Measurements from ENCODE around the gene LAD1. TPM values are rescaled to one million over a fixed set of nuclear protein-coding genes. Genes with fewer than 3 reads are reported as not detected.

LAD1 gene
- total and polyA plus RNA-seq, 9 donors: 5.1 to 15.4 (median 10.5) TPM

DNA sequence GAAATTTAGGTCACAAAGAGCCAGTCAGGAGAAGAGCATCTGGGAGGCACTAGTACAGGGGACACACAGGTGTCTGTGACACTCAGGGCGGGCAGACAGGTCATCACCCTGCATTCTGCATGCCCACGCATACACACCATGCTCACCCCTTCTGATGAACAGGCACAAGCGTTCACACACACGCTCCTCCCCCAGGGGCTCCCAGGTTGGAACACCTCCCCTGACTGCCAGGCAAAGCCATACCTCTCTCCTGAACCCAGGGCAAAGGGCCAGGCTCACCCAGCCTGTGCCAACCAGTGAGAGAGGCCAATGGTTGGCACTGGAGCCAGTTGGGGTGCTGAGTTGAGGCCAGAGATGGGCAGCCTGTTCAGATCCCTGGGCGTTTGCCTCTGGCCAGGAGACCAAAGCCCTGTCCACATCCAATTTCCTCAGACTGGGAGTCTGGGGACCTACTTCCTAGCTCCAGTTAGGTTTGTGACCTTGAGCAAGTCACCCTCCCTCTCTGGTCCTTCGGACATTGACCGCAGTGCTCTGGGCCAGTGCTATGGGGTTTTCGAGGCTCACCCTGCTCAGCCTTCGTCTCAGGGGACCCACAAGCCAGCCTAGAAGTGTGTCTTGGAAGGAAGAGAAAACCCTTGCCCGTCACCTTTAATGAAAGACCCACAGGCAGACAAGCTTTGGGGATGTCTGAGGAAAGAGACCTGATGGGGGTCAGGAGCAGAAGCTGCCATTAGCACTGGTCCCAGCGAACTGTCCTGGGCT lies 5.8 kb upstream of the LAD1 start:
- Histone ChIP-seq H3K27ac (ENCODE audit: low read length) (no peak overlapping the region), H3K27me3 (ENCODE audit: control insufficient read depth, insufficient read depth, low read length) (peaks cover 12% of the 10 kb centered on the region)
- WGBS (ENCODE audit: insufficient coverage): 78% methylated on average over 8 of the region's 11 CpGs

GRCh38 chr1:201404055-201404454 lies 4.9 kb upstream of the LAD1 start:
- peaks cover 28% of the 10 kb centered on the region for H3K4me1 ChIP-seq (ENCODE audit: control insufficient read depth, insufficient read depth, low read length)
- WGBS (ENCODE audit: insufficient coverage): 20% methylated on average over 1 of the region's 7 CpGs
- H3K9me3 ChIP-seq (replicated peaks; ENCODE audit: control insufficient read depth, low read depth, low read length): no peaks in the 10 kb centered on the region
- no peak overlapping the region for H3K27ac ChIP-seq (ENCODE audit: low read length)
- peaks cover 21% of the 10 kb centered on the region for H3K27me3 ChIP-seq (ENCODE audit: control insufficient read depth, insufficient read depth, low read length)
- H3K36me3 ChIP-seq (ENCODE audit: control insufficient read depth, insufficient read depth, low read length): peaks cover 10% of the 10 kb centered on the region
- H3K4me3 ChIP-seq (ENCODE audit: low read length): no peak overlapping the region
- no peak for DNase-seq

More for the DNA sequence above, 5.8 kb upstream of the LAD1 start:
- no peaks in the 10 kb centered on the region for H3K9me3 ChIP-seq (replicated peaks; ENCODE audit: control insufficient read depth, low read depth, low read length)
- no peak for DNase-seq
- no peak overlapping the region for H3K4me3 ChIP-seq (ENCODE audit: low read length)
- H3K36me3 ChIP-seq (ENCODE audit: control insufficient read depth, insufficient read depth, low read length): peaks cover 18% of the 10 kb centered on the region
- peaks cover 21% of the 10 kb centered on the region for H3K4me1 ChIP-seq (ENCODE audit: control insufficient read depth, insufficient read depth, low read length)

GRCh38 chr1:201403359-201403758 lies 4.2 kb upstream of the LAD1 start:
- Histone ChIP-seq H3K4me1 (ENCODE audit: control insufficient read depth, insufficient read depth, low read length) (peaks cover 26% of the 10 kb centered on the region), H3K4me3 (ENCODE audit: low read length) (no peak overlapping the region), H3K27me3 (ENCODE audit: control insufficient read depth, insufficient read depth, low read length) (peaks cover 28% of the 10 kb centered on the region), H3K9me3 (replicated peaks; ENCODE audit: control insufficient read depth, low read depth, low read length) (no peaks in the 10 kb centered on the region), H3K27ac (ENCODE audit: low read length) (no peak overlapping the region), H3K36me3 (ENCODE audit: control insufficient read depth, insufficient read depth, low read length) (peaks cover 6% of the 10 kb centered on the region)
- no peak for DNase-seq
- 75% methylated on average over 1 of the region's 1 CpG for WGBS (ENCODE audit: insufficient coverage)

- DNase-seq: no peak
- Histone ChIP-seq H3K4me3 (ENCODE audit: low read length) (no peak overlapping the region), H3K27ac (ENCODE audit: low read length) (no peak overlapping the region), H3K9me3 (replicated peaks; ENCODE audit: control insufficient read depth, low read depth, low read length) (no peaks in the 10 kb centered on the region), H3K36me3 (ENCODE audit: control insufficient read depth, insufficient read depth, low read length) (no peaks in the 10 kb centered on the region), H3K4me1 (ENCODE audit: control insufficient read depth, insufficient read depth, low read length) (peaks cover 29% of the 10 kb centered on the region), H3K27me3 (ENCODE audit: control insufficient read depth, insufficient read depth, low read length) (peaks cover 34% of the 10 kb centered on the region)
- 40% methylated on average over 1 of the region's 2 CpGs for WGBS (ENCODE audit: insufficient coverage)
These were observed 2.6 kb upstream of the LAD1 start for GRCh38 chr1:201401700-201402099.

DNA sequence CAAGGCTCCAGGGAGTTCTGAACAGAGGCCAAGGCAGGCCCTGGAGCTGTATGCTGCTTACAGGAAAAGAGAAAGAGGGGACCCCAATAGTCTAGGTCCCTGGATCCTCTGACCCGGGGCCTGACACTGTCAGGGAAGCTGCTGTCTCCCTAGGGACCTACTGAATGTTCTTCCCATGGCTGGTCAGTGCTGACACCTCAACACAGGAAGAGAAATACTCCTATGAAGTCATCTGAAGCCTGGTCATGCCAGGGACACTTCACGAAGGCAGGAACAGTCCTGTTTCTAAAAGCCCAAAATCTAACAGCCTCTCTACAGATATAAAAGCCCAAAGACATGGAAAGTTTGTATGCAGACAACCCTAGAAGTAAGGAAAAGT lies 1.7 kb upstream of the LAD1 start:
- Histone ChIP-seq H3K4me1 (ENCODE audit: control insufficient read depth, insufficient read depth, low read length) (peaks cover 38% of the 10 kb centered on the region), H3K9me3 (replicated peaks; ENCODE audit: control insufficient read depth, low read depth, low read length) (no peaks in the 10 kb centered on the region), H3K27me3 (ENCODE audit: control insufficient read depth, insufficient read depth, low read length) (peaks cover 34% of the 10 kb centered on the region), H3K4me3 (ENCODE audit: low read length) (no peak overlapping the region), H3K27ac (ENCODE audit: low read length) (no peak overlapping the region), H3K36me3 (ENCODE audit: control insufficient read depth, insufficient read depth, low read length) (no peaks in the 10 kb centered on the region)
- no peak for DNase-seq
- WGBS (ENCODE audit: insufficient coverage): no CpG with 5 or more reads among the region's 2 CpGs

DNA sequence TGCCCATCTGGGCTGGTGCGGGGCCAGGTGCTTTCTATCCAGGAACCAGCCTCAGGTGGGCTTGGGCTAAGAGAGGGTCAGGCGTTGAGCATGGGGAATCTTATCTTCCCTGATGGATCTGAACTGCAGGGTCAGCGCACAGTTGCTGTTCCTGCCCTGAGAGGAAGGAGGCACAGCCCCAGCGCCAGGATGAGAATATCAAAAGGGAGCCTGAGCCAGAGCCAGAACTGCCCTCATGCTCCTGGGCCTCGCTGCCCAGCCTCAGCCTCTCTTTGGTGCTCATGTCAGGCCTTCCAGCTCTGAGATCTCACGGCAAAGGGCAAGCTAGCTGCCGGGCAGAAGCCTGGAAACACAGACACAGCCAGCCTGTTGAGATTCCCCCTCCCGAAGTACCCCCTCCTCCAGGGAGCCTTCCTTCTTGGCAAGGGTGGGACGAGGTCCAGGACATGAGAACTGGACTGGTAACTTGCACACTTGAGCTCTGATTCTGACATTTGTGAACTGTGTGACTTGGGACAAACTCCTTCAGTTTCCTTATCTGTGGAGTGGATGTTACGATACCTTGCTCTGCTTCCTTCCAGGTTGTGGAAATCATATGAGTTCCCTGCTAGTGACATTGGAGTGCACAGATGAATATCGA lies 1.2 kb upstream of the LAD1 start:
- no peak overlapping the region for H3K27ac ChIP-seq (ENCODE audit: low read length)
- no peaks in the 10 kb centered on the region for H3K9me3 ChIP-seq (replicated peaks; ENCODE audit: control insufficient read depth, low read depth, low read length)
- H3K4me1 ChIP-seq (ENCODE audit: control insufficient read depth, insufficient read depth, low read length): peaks cover 42% of the 10 kb centered on the region
- WGBS (ENCODE audit: insufficient coverage): 77% methylated on average over 8 of the region's 11 CpGs
- no peak for DNase-seq
- peaks cover 34% of the 10 kb centered on the region for H3K27me3 ChIP-seq (ENCODE audit: control insufficient read depth, insufficient read depth, low read length)
- no peaks in the 10 kb centered on the region for H3K36me3 ChIP-seq (ENCODE audit: control insufficient read depth, insufficient read depth, low read length)
- no peak overlapping the region for H3K4me3 ChIP-seq (ENCODE audit: low read length)

DNA sequence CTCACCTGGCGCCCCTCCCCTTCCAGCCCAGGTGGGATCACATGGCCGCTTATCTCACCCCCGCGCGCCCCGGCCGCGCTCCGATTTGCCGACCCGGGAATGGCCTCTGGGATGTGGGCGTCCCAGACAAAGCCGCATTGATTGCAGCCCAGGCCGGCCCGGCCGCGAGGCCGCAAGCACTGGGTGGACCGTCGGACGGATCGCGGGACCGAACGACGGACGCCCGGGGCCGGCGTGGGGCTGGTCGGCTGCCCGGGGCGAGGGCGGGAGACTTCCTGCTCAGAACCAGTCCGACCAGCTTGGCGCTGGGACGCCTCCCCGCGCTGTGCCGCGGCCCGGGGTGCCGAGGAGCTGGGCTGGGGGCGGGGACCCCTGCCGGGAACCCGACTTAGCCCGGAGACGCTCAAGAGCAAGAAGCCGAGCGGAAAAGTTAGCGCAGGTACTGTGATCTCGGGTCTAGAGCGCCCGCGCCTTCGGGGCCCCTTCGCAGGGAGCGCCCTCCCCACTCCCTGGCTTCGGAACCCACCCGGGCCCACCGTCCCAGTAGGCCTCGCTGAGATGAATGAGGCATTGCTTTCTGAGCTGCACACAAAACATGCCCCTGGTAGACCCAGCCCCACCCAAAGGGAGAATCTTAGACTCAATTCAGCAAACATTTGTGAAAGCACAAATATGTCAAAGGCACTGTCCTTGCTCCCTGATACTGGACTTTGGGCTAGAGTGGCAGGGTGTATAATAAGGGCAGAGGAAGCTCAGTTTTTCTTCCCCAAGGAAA lies 415 bp upstream of the LAD1 start:
- Histone ChIP-seq H3K27me3 (ENCODE audit: control insufficient read depth, insufficient read depth, low read length) (peaks cover 34% of the 10 kb centered on the region), H3K36me3 (ENCODE audit: control insufficient read depth, insufficient read depth, low read length) (no peaks in the 10 kb centered on the region), H3K9me3 (replicated peaks; ENCODE audit: control insufficient read depth, low read depth, low read length) (no peaks in the 10 kb centered on the region), H3K4me3 (ENCODE audit: low read length) (no peak overlapping the region), H3K27ac (ENCODE audit: low read length) (no peak overlapping the region), H3K4me1 (ENCODE audit: control insufficient read depth, insufficient read depth, low read length) (peaks cover 50% of the 10 kb centered on the region)
- DNase-seq: no peak
- 3% methylated on average over 61 of the region's 62 CpGs for WGBS (ENCODE audit: insufficient coverage)

GRCh38 chr1:201397675-201398074 lies 1.4 kb downstream of the LAD1 start:
- WGBS (ENCODE audit: insufficient coverage): no CpG with 5 or more reads among the region's 2 CpGs
- Histone ChIP-seq H3K36me3 (ENCODE audit: control insufficient read depth, insufficient read depth, low read length) (no peaks in the 10 kb centered on the region), H3K27ac (ENCODE audit: low read length) (peak overlapping the region; percentile 17), H3K27me3 (ENCODE audit: control insufficient read depth, insufficient read depth, low read length) (peaks cover 32% of the 10 kb centered on the region), H3K4me3 (ENCODE audit: low read length) (no peak overlapping the region), H3K4me1 (ENCODE audit: control insufficient read depth, insufficient read depth, low read length) (peaks cover 67% of the 10 kb centered on the region), H3K9me3 (replicated peaks; ENCODE audit: control insufficient read depth, low read depth, low read length) (no peaks in the 10 kb centered on the region)
- no peak for DNase-seq

DNA sequence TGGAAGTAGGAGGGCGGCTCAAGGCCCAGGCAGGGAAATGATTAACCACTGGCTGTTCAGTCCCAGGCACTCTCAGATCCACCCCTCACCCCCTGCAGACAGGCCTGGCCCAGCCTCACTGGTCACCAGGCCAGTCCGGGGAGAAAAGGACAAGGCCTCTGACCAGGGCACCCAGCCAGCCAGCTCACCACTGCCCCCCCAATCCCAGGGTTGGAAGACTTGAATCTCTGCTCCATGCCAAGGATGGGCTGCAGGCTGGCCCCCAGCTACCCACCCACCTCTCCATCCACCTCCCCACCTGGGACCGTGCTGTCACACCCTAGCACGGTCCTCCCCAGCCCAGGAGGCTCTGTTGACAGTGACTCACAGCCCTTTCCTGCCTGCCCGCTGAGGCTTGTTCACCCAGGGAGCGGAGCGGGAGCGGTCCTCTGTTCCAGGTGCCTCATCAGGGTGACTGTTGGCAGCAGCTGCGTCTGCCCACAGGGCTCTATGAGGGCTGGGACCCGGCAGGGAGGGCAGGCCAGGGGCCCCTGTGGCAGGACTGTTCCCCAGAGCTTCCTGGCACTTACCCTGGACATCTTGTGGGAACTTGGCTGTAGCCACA lies 2.2 kb downstream of the LAD1 start:
- DNase-seq: no peak
- Histone ChIP-seq H3K4me3 (ENCODE audit: low read length) (no peak overlapping the region), H3K36me3 (ENCODE audit: control insufficient read depth, insufficient read depth, low read length) (no peaks in the 10 kb centered on the region), H3K4me1 (ENCODE audit: control insufficient read depth, insufficient read depth, low read length) (peaks cover 74% of the 10 kb centered on the region), H3K27ac (ENCODE audit: low read length) (peak overlapping the region; percentile 57), H3K27me3 (ENCODE audit: control insufficient read depth, insufficient read depth, low read length) (peaks cover 32% of the 10 kb centered on the region), H3K9me3 (replicated peaks; ENCODE audit: control insufficient read depth, low read depth, low read length) (no peaks in the 10 kb centered on the region)
- 77% methylated on average over 9 of the region's 10 CpGs for WGBS (ENCODE audit: insufficient coverage)

DNA sequence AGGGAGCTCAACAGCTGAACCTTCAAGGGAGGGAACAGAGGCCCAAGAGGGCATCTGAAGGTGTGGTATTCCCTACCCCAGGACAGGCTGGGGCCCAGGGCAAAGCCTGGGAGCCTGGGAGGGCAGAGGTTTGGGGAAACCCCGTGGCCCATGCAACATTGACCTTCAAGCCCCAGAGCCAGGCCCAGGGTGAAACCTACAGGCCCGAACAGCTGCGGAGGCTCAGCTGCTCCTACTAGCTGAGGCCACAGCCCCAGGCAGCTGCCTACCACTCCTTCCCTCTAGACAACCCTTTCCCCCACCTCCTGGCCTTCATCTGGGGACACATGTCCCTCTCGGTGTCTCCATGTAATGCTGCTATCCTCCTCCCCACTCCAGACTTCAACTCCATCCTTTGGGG lies 3.2 kb downstream of the LAD1 start:
- Histone ChIP-seq H3K36me3 (ENCODE audit: control insufficient read depth, insufficient read depth, low read length) (no peaks in the 10 kb centered on the region), H3K4me3 (ENCODE audit: low read length) (no peak overlapping the region), H3K27ac (ENCODE audit: low read length) (peak overlapping the region; percentile 80), H3K4me1 (ENCODE audit: control insufficient read depth, insufficient read depth, low read length) (peaks cover 76% of the 10 kb centered on the region), H3K27me3 (ENCODE audit: control insufficient read depth, insufficient read depth, low read length) (peaks cover 32% of the 10 kb centered on the region), H3K9me3 (replicated peaks; ENCODE audit: control insufficient read depth, low read depth, low read length) (no peaks in the 10 kb centered on the region)
- DNase-seq: peak; percentile 75
- WGBS (ENCODE audit: insufficient coverage): 62% methylated on average over 3 of the region's 4 CpGs
